ENCODE data around the gene CEP57L1. TPM values are rescaled to one million over a fixed set of nuclear protein-coding genes. Genes with fewer than 3 reads are reported as not detected.

Gene CEP57L1
- total RNA-seq (2022; extraction: Qiagen RNA extraction): 6.3 to 9.0 TPM (median 8.3 TPM) in 5 replicates

GRCh38 chr6:109095036-109095834, at the start of gene CEP57L1:
Gene CEP57L1, plus strand, starts transcription at chr6:109095507. Its CDS starts 49,715 bp downstream, at chr6:109145222.

DNA sequence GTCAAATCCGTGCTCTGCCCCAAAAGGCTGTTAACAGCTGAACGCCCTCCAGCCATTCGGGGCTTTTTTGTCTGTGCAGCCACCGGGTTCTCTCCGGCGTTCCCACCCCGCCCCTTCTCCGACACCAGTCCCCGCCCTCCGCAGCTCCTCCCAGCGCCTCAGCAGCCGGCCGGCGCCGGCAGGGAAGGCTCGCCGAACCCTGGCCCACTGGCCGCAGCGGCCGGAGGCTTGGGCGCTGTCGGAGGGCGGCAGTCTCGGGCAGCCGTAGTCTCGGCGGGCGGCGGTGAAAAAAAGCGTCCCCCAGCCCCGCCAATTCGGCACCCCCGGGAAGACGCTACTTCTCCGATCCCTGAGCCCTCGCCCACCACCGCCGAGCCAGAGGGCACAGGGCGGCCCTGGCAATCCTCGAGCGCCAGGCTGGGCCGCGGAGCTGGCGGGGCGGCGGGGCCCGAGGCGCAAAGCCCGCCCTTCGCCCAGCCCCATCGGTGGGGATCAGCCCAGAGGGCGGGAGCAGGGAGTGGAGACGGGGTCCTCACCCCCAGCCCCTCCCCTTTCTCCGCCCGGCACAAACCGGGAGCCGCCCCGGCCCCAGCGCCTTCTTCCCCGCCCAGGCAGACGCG, 781 bp upstream of the CEP57L1 start, which contains the start of gene SESN1:
Gene SESN1 (minus strand): TSS at position 431 of the 620 bp plus-strand sequence. CDS start 773 bp downstream, outside the sequence.

Other genes starting within 250 kb of the CEP57L1 start
- gene ARMC2, start 247.1 kb upstream of the CEP57L1 start, total RNA-seq (2022; extraction: Qiagen RNA extraction): 1.8 to 2.6 TPM (median 2.0 TPM) in 5 replicates
- gene SESN1, start 661 bp upstream of the CEP57L1 start, total RNA-seq (2022; extraction: Qiagen RNA extraction): 9.0 to 11.3 TPM (median 10.0 TPM) in 5 replicates